GM12878 (cell line): ENCODE measurements around the gene ZFR. TPM values are rescaled to one million over a fixed set of nuclear protein-coding genes. Genes with fewer than 3 reads are reported as not detected.

Experiments used
- ATAC-seq: fragments of 200-7000 bp; cut with Tn5 transposase; 3 replicates; pipeline ENCODE4 v1.9.1; 2020; ENCODE audit warnings: mild to moderate bottlenecking, moderate library complexity
- BruUV-seq: library from RNA; stranded (reverse); fragments of 400-500 nt; replicated peaks from 2 replicates; lab custom pipeline; 2021; lab: Mats Ljungman, UMichigan
- CTCF ChIA-PET: fragments of 300-600 bp; sonication (Branson Sonifier 250); formaldehyde crosslinking; extraction: SDS; loops from one replicate; lab custom pipeline; 2021; ENCODE audit warnings: inconsistent platforms; lab: Yijun Ruan, JAX
- POLR2A ChIA-PET: fragments of 350-600 bp; formaldehyde crosslinking; extraction: SDS; loops from one replicate; lab custom pipeline; 2021; ENCODE audit warnings: inconsistent platforms; lab: Charles Lee
- RAD21 ChIA-PET: fragments of 300-600 bp; sonication (Branson Sonifier 250); formaldehyde crosslinking; loops from one replicate; lab custom pipeline; 2023; ENCODE audit warnings: antibody characterized with exemption; ENCODE audit not compliant: unreplicated experiment; lab: Charles Lee
- SMC1A ChIA-PET: fragments of 300-600 bp; sonication (Branson Sonifier 250); formaldehyde crosslinking; loops from one replicate; lab custom pipeline; 2023; ENCODE audit not compliant: unreplicated experiment, uncharacterized antibody; lab: Charles Lee
- DNase-seq: peaks from one replicate; pipeline ENCODE4 v3.0.0-alpha.2; 2011; ENCODE audit warnings: low read depth, low spot score
- FAIRE-seq: peaks from 3 replicates; lab custom pipeline; 2011; peaks lifted over from hg19 to GRCh38; lab: Jason Lieb, UNC
- H2AFZ ChIP-seq: 2 replicates; pipeline ENCODE4 v1.6.0; 2011; ENCODE audit warnings: low read depth, low read length, control low read depth; ENCODE audit not compliant: control insufficient read depth
- H3K27ac ChIP-seq: 2 replicates; pipeline ENCODE4 v1.5.1; 2011; ENCODE audit warnings: control low read depth; ENCODE audit not compliant: control insufficient read depth, insufficient read depth
- H3K27me3 ChIP-seq, 2 experiments: replicated peaks in 1 of 2; 2 replicates each; pipeline versions ENCODE4 v1.6.0 to v1.6.1; 2011; ENCODE audit warnings: low read length in 1 of 2; ENCODE audit not compliant: control insufficient read depth in 2 of 2, insufficient read depth in 2 of 2
- H3K36me3 ChIP-seq, 2 experiments: 2 replicates each; pipeline ENCODE4 v1.5.1; 2011; ENCODE audit warnings: low read length in 1 of 2; ENCODE audit not compliant: control insufficient read depth in 2 of 2, insufficient read depth in 2 of 2
- H3K4me1 ChIP-seq: 2 replicates; pipeline ENCODE4 v1.6.1; 2011; ENCODE audit warnings: mild to moderate bottlenecking, low read length, moderate library complexity, mixed read lengths; ENCODE audit not compliant: control insufficient read depth, insufficient read depth
- H3K4me2 ChIP-seq: 2 replicates; pipeline ENCODE4 v1.6.0; 2011; ENCODE audit warnings: control low read depth; ENCODE audit not compliant: control insufficient read depth, insufficient read depth
- H3K4me3 ChIP-seq: fragments of 200-600 bp; sonication (generic); 2 replicates; pipeline ENCODE4 v1.5.1; 2016
- H3K79me2 ChIP-seq: 2 replicates; pipeline ENCODE4 v1.6.0; 2011; ENCODE audit warnings: low read length; ENCODE audit not compliant: control insufficient read depth, insufficient read depth
- H3K9ac ChIP-seq: 2 replicates; pipeline ENCODE4 v1.8.0; 2011; ENCODE audit warnings: low read length, control low read depth, mixed read lengths; ENCODE audit not compliant: control insufficient read depth, insufficient read depth
- H3K9me3 ChIP-seq: replicated peaks from 3 replicates; pipeline ENCODE4 v1.5.1; 2011; ENCODE audit warnings: mild to moderate bottlenecking, low read length; ENCODE audit not compliant: control insufficient read depth, insufficient read depth
- H4K20me1 ChIP-seq: 2 replicates; pipeline ENCODE4 v1.6.0; 2011; ENCODE audit not compliant: control insufficient read depth, insufficient read depth
- ATF7 ChIP-seq: fragments of 450-650 bp; IDR thresholded peaks from 2 replicates; pipeline ENCODE4 v1.6.1; 2016; ENCODE audit warnings: low read depth, mild to moderate bottlenecking
- CEBPB ChIP-seq, 2 experiments: fragments of 150-350 bp in 1 of 2; IDR thresholded peaks; 2 replicates each; pipeline ENCODE4 v1.6.1; 2012 to 2014; ENCODE audit warnings: low read depth in 2 of 2, low read length in 2 of 2, borderline replicate concordance in 1 of 2, inconsistent platforms in 1 of 2
- CREM ChIP-seq: IDR thresholded peaks from 2 replicates; pipeline ENCODE4 v1.6.1; 2014; ENCODE audit warnings: antibody characterized with exemption, low read depth
- CTCF ChIP-seq, 3 experiments: IDR thresholded peaks in 2 of 3; conservative IDR thresholded peaks in 1 of 3; 2 replicates each; pipeline ENCODE4 v1.5.1; 2011; ENCODE audit warnings: low read depth in 3 of 3, low read length in 3 of 3, mild to moderate bottlenecking in 3 of 3, control low read depth in 2 of 3, moderate library complexity in 2 of 3, inconsistent platforms in 1 of 3, mixed read lengths in 1 of 3; ENCODE audit not compliant: control insufficient read depth in 2 of 3, insufficient read depth in 1 of 3; ENCODE audit errors: extremely low read depth in 1 of 3
- E2F8 ChIP-seq: fragments of 450-650 bp; IDR thresholded peaks from 2 replicates; pipeline ENCODE4 v1.6.1; 2018; ENCODE audit warnings: mild to moderate bottlenecking, low read depth, moderate library complexity; ENCODE audit not compliant: partially characterized antibody
- EED ChIP-seq: sonication (generic); IDR thresholded peaks from 2 replicates; pipeline ENCODE4 v1.6.1; 2016; ENCODE audit warnings: antibody characterized with exemption, low read depth
- HCFC1 ChIP-seq: fragments of 150-350 bp; IDR thresholded peaks from 2 replicates; pipeline ENCODE4 v1.6.1; 2014; ENCODE audit warnings: low read length
- MAX ChIP-seq: IDR thresholded peaks from 2 replicates; pipeline ENCODE4 v1.6.1; 2012; ENCODE audit warnings: low read depth, low read length, improper control_type of control experiment
- PBX3 ChIP-seq: IDR thresholded peaks from 2 replicates; pipeline ENCODE4 v1.6.1; 2011; ENCODE audit warnings: mild to moderate bottlenecking, low read depth, low read length, moderate library complexity; ENCODE audit not compliant: insufficient replicate concordance
- RELB ChIP-seq: fragments of 450-650 bp; IDR thresholded peaks from 2 replicates; pipeline ENCODE4 v1.6.1; 2017; ENCODE audit warnings: low read depth, mild to moderate bottlenecking, moderate library complexity
- WGBS: methylation state at CpG from one replicate; pipeline ENCODE4 v1.1.6; 2016; ENCODE audit warnings: low lambda C conversion rate; ENCODE audit not compliant: insufficient replicate concordance, insufficient coverage; ENCODE audit errors: missing lambda C conversion rate; 5-methylcytosine and 5-hydroxymethylcytosine counted together
- in situ Hi-C: fragments of 300-500 bp; cut with MboI; formaldehyde crosslinking; loops from 9 replicates; pipeline ENCODE4 v1.14.3; 2018; ENCODE audit warnings: mixed read lengths
- intact Hi-C: fragments of 100-400 bp; cut with micrococcal nuclease; formaldehyde crosslinking; loops from one replicate; pipeline ENCODE4 v1.14.2; 2022; ENCODE audit not compliant: unreplicated experiment
- polyA plus RNA-seq, 11 experiments: library from polyadenylated mRNA; depleted of rRNA in 4 of 11; unstranded in 6 of 11; stranded (reverse) in 5 of 11; fragments of >200 nt; fragmentation: Nextera tagmentation in 4 of 11; fragmentation: Illumina TruSeq in 1 of 11; extraction: Ambion mirVana in 4 of 11; extraction: Trizol in 1 of 11; gene quantifications; 1 replicate in 1 of 11; 2 replicates in 10 of 11; pipeline versions ENCODE4 v1.2.1 to v1.2.3, GENCODE V29; 2011 to 2016; ENCODE audit warnings: inconsistent platforms in 2 of 11, missing spikeins in 2 of 11, low read depth in 1 of 11
- total RNA-seq, 4 experiments: library from RNA; depleted of rRNA in 3 of 4; stranded (reverse); fragments of >200 nt in 3 of 4; fragmentation: Illumina TruSeq in 1 of 4; extraction: Trizol in 1 of 4; gene quantifications; 2 replicates each; pipeline versions ENCODE4 v1.2.1 to v1.2.3, GENCODE V29; 2013 to 2021

Gene ZFR
- total and polyA plus RNA-seq, 10 of the 15 experiments (the other 5 are each of a cell fraction or from before 2014, with no cell fraction given): 33.7 to 90.6 (median 72.9) TPM

- TF ChIP-seq PBX3 (no peak), CREM (no peak)
These were observed 783 bp upstream of the ZFR start (continued) for GRCh38 chr5:32445287-32445758.

GRCh38 chr5:32443541-32444430 is 754 bp downstream of the ZFR start:
- no peaks in the 10 kb centered on the region for H3K36me3 ChIP-seq
- ChIA-PET POLR2A (interaction anchor here (1.4 kb wide), 1 partner anchor 146 kb away, joined by 3 read pairs; no protein-coding TSS in a partner anchor), SMC1A (interaction anchor here (0.8 to 1.3 kb wide), 2 partner anchors 138 to 141 kb away, joined by 3 to 5 read pairs; no protein-coding TSS in a partner anchor), RAD21 (interaction anchor here (1.1 kb wide), 1 partner anchor 146 kb away, joined by 6 read pairs; no protein-coding TSS in a partner anchor), CTCF (interaction anchor here (1.4 kb wide), 1 partner anchor 146 kb away, joined by 4 read pairs; no protein-coding TSS in a partner anchor)
- under 1% methylated on average over 53 of the region's 83 CpGs for WGBS
- peak overlapping the region; percentile 93 for H3K4me2 ChIP-seq
- no peaks in the 10 kb centered on the region; the same call in 2 of the 3 replicates for H3K9me3 ChIP-seq
- ATAC-seq: peak; percentile 65
- FAIRE-seq: peak; percentile 7
- 0 out of 2 replicates have a peak, but pooled peaks cover 3% of the 10 kb centered on the region for H4K20me1 ChIP-seq
- H3K79me2 ChIP-seq: peaks cover 57% of the 10 kb centered on the region
- no peak for DNase-seq
- TSS peak; percentile 76 for BruUV-seq
- peaks cover 14% of the 10 kb centered on the region for H3K4me1 ChIP-seq
- peak overlapping the region; percentile 80 for H2AFZ ChIP-seq
- intact Hi-C loops (loop anchor here (5.0 kb wide), 2 partner anchors 154 to 271 kb away; partner anchors contain the start of gene GOLPH3), in situ Hi-C loops (no loop called here)
- H3K27me3 ChIP-seq: no peaks in the 10 kb centered on the region; a peak in 1 of 4 replicates
- peak overlapping the region; percentile 86 for H3K27ac ChIP-seq
- H3K4me3 ChIP-seq: peak overlapping the region; percentile 82
- peak overlapping the region; percentile 83 for H3K9ac ChIP-seq
- TF ChIP-seq E2F8 (no peak), CEBPB (IDR thresholded peaks at IDR 0.05; ENCODE audit: borderline replicate concordance in 1 of 2, low read depth in 2 of 2, low read length in 2 of 2) (no peak), EED (0 out of 2 replicates have a peak, but pooled peaks have one; percentile 18), MAX (no peak), RELB (0 out of 2 replicates have a peak, but pooled peaks have one; percentile 3), ATF7 (no peak), HCFC1 (no peak), CTCF (IDR thresholded peaks at IDR 0.05 in 2 of 3, conservative IDR thresholded peaks at IDR 0.05 in 1 of 3; ENCODE audit: control insufficient read depth in 2 of 3, extremely low read depth in 1 of 3, insufficient read depth in 1 of 3, low read depth in 3 of 3, low read length in 3 of 3) (no peak)
